ENCODE results near the gene WDR73.
"Not testable (repeated sequence)": the region's sequence is repeated elsewhere in the genome, so short reads cannot be mapped to it uniquely, and the experiment has no call there.

The WDR73 gene

DNA sequence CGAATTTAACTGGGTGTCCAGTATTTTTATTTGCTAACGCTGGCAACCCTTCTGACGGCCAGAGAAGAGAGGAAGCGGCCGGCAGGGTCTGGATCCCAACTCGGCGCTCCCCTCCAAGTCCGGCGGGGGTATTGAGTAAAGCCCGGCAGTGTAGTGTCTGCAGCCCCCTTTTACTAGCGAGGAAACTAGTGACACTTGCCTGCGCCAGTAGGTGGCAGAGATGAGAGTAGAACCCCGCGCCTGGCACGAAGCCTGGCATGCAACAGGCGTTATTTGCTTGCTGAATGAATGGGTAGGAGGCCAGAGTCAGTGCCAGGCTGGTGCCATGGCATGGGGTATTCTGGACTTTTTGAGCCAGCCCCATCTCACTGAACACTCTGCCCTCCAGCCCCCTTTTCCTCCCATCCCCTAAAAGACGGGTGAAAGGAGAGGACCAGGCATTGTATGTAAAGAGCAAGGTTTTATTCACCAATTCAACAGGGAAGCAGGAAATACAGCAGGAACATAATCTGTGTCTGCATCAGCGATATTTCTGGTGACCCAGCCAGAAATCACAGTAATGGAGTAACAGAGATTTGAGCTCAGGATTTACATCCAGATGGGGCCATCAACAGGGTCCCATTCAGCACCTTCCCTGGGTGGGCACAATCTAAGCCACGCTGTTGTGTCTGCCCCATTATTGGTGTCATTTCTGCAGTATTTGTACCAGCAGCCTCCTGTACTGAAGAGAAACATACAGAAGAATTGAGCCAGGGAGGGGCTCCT, 788 bp upstream of the WDR73 start:
- Histone ChIP-seq H3K9me3 (replicated peaks; ENCODE audit: low read length) (no peaks in the 10 kb centered on the region), H3K27me3 (ENCODE audit: control insufficient read depth, insufficient read depth, low read length) (no peaks in the 10 kb centered on the region), H3K36me3 (ENCODE audit: insufficient read depth, low read length) (peaks cover 17% of the 10 kb centered on the region), H3K9ac (ENCODE audit: low read depth, low read length) (peak overlapping the region; percentile 91), H3K4me3 (ENCODE audit: low read length) (peak overlapping the region; percentile 87), H3K4me2 (ENCODE audit: low read length) (peak overlapping the region; percentile 98), H3K4me1 (ENCODE audit: control insufficient read depth, insufficient read depth, low read length) (peaks cover 31% of the 10 kb centered on the region)

DNA sequence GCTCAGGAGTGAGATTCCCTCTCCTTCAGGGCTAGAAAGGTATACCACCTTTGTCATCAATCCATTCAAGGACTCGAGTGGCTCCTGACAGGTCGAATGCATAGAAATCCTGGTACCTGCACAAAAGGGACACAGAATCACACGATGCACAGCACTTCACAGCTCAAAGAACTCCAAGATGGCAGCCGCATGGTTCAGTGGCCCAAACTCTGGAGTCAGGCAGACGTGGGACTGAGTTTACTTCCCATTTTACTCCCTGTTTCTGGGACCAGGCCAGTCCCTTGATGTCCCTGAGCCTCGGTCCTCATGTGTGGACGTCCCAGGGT, 536 bp downstream of the WDR73 start:
- Histone ChIP-seq H3K4me2 (ENCODE audit: low read length) (peak overlapping the region; percentile 98), H3K4me1 (ENCODE audit: control insufficient read depth, insufficient read depth, low read length) (peaks cover 31% of the 10 kb centered on the region), H3K36me3 (ENCODE audit: insufficient read depth, low read length) (peaks cover 29% of the 10 kb centered on the region), H3K4me3 (ENCODE audit: low read length) (peak overlapping the region; percentile 87), H3K9me3 (replicated peaks; ENCODE audit: low read length) (no peaks in the 10 kb centered on the region), H3K27me3 (ENCODE audit: control insufficient read depth, insufficient read depth, low read length) (no peaks in the 10 kb centered on the region), H3K9ac (ENCODE audit: low read depth, low read length) (peak overlapping the region; percentile 91)

DNA sequence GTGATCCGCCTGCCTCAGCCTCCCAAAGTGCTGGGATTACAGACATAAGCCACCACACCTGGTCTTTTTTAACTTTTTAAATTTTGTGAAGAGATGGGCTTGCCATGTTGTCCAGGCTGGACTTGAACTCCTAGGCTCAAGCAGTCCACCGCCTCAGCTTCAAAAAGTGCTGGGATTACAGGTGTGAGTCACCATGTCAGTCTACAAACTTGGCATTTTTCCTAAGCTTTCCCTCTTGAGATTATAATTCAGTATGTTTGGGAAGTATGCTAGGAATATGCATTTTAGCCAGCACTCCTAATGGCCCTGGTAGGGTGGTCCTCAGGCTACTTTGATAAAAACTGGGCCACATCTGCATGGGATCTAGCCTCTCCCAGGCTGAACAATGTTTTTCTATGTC, 4.4 kb downstream of the WDR73 start:
- Histone ChIP-seq H3K4me1 (ENCODE audit: control insufficient read depth, insufficient read depth, low read length) (peaks cover 21% of the 10 kb centered on the region), H3K36me3 (ENCODE audit: insufficient read depth, low read length) (peaks cover 59% of the 10 kb centered on the region), H3K4me2 (ENCODE audit: low read length) (no peak overlapping the region), H3K9me3 (replicated peaks; ENCODE audit: low read length) (no peaks in the 10 kb centered on the region), H3K27me3 (ENCODE audit: control insufficient read depth, insufficient read depth, low read length) (no peaks in the 10 kb centered on the region), H3K4me3 (ENCODE audit: low read length) (no peak overlapping the region), H3K9ac (ENCODE audit: low read depth, low read length) (no peak overlapping the region)

DNA sequence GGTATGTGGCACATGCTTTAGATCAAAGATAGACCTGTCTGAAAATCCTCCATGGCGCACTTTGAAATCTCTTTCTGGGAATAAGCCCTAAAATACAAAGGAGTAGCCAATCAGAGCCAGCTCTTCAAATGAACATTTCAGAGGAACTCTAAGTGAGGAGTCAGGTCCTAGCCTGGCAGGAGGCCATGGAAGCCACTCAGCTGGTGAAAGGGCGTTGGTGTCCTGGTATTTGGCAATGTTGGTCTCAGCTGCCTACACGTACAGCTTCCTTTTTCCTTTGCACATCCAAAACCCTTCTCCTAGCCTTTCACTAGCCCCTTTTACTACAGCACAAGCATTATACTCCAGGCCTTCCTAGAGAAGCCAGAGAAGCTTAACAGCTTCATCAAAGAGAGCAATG, 5.5 kb downstream of the WDR73 start:
- Histone ChIP-seq H3K9me3 (replicated peaks; ENCODE audit: low read length) (no peaks in the 10 kb centered on the region), H3K4me3 (ENCODE audit: low read length) (no peak overlapping the region), H3K36me3 (ENCODE audit: insufficient read depth, low read length) (peaks cover 66% of the 10 kb centered on the region), H3K4me2 (ENCODE audit: low read length) (no peak overlapping the region), H3K4me1 (ENCODE audit: control insufficient read depth, insufficient read depth, low read length) (peaks cover 19% of the 10 kb centered on the region), H3K9ac (ENCODE audit: low read depth, low read length) (no peak overlapping the region), H3K27me3 (ENCODE audit: control insufficient read depth, insufficient read depth, low read length) (no peaks in the 10 kb centered on the region)

DNA sequence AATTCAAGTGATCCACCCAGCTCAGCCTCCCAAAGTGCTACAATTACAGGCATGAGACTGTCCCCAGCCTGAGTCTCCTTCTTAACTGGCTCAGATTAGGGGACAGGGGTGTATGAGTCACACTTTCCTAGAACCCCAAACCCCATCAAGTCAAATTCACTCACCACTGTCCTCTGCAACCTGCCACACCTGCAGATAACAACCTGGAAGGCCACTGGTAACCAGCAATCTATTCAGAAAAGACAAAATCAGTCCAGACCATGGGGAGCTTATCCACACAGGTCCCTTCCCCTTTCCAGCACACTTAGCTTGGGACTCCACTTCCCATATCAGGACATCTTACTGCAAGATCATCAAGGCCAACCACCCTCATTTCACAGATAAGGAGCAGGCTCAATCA, 6.4 kb downstream of the WDR73 start:
- Histone ChIP-seq H3K27me3 (ENCODE audit: control insufficient read depth, insufficient read depth, low read length) (no peaks in the 10 kb centered on the region), H3K4me3 (ENCODE audit: low read length) (no peak overlapping the region), H3K36me3 (ENCODE audit: insufficient read depth, low read length) (peaks cover 74% of the 10 kb centered on the region), H3K9ac (ENCODE audit: low read depth, low read length) (no peak overlapping the region), H3K4me2 (ENCODE audit: low read length) (no peak overlapping the region), H3K9me3 (replicated peaks; ENCODE audit: low read length) (no peaks in the 10 kb centered on the region), H3K4me1 (ENCODE audit: control insufficient read depth, insufficient read depth, low read length) (peaks cover 12% of the 10 kb centered on the region)

DNA sequence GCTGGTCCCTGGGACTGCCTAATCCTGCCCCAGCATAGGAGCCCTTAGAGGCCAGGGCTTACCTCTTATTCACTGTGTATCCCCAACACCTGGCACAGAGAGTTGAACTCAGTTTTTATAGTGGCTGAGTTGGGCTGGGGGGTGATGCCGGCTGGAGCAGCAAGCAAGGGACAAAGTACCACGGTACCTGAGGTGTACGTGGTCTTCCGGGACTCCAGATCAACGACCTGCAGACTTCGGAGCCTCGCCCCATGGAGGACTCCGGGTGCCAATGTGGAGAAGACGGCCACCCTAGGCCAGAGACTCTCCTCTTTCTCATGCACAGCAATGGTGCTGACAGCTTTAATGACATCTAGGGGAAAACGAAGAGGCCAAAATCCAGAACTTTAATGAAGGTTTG, 8.1 kb downstream of the WDR73 start:
- Histone ChIP-seq H3K4me1 (ENCODE audit: control insufficient read depth, insufficient read depth, low read length) (peaks cover 6% of the 10 kb centered on the region), H3K36me3 (ENCODE audit: insufficient read depth, low read length) (peaks cover 71% of the 10 kb centered on the region), H3K4me2 (ENCODE audit: low read length) (no peak overlapping the region), H3K27me3 (ENCODE audit: control insufficient read depth, insufficient read depth, low read length) (no peaks in the 10 kb centered on the region), H3K9me3 (replicated peaks; ENCODE audit: low read length) (no peaks in the 10 kb centered on the region), H3K4me3 (ENCODE audit: low read length) (no peak overlapping the region), H3K9ac (ENCODE audit: low read depth, low read length) (no peak overlapping the region)

DNA sequence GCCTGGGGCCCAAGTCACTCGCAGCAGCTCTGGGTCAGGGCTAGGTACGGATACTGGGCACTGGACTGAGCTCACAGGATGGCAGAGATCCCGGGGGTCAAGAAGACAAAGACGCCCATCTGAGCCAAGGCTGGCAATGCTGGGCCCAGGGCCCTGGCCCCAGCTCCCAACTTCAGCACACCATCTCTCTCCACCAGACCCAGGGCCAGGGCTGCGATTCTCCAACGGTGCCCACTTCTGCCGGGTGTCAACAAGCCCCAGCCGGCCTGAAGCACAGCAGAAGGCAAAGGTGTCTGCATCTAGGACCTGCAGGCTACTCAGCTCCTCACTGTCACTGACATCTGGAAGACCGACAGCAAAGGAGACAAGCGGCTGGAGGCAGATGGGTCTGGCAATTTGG, 8.6 kb downstream of the WDR73 start:
- Histone ChIP-seq H3K4me2 (ENCODE audit: low read length) (no peak overlapping the region), H3K9me3 (replicated peaks; ENCODE audit: low read length) (no peaks in the 10 kb centered on the region), H3K9ac (ENCODE audit: low read depth, low read length) (no peak overlapping the region), H3K4me1 (ENCODE audit: control insufficient read depth, insufficient read depth, low read length) (peaks cover 6% of the 10 kb centered on the region), H3K36me3 (ENCODE audit: insufficient read depth, low read length) (peaks cover 75% of the 10 kb centered on the region), H3K4me3 (ENCODE audit: low read length) (no peak overlapping the region), H3K27me3 (ENCODE audit: control insufficient read depth, insufficient read depth, low read length) (no peaks in the 10 kb centered on the region)

DNA sequence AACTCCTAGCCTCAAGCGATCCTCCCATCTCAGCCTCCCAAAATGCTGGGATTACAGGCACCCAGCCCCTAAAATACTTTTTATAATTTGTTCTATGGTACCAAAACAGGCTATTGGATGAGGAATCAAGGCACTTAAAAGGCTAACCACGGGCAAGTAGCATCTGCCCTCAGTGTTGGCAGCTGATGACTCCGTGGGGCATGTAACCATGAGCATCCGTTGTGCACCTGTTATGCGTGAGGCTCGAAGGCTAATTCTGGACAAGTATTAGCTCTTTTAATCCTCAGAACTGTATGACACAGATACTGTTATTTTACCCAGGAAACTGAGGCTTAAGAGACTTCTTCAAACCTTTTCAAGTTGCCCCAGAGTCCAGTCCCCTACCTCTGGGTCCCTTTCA, 10.2 kb downstream of the WDR73 start:
- Histone ChIP-seq H3K9ac (ENCODE audit: low read depth, low read length) (no peak overlapping the region), H3K4me3 (ENCODE audit: low read length) (no peak overlapping the region), H3K27me3 (ENCODE audit: control insufficient read depth, insufficient read depth, low read length) (no peaks in the 10 kb centered on the region), H3K4me1 (ENCODE audit: control insufficient read depth, insufficient read depth, low read length) (peaks cover 6% of the 10 kb centered on the region), H3K9me3 (replicated peaks; ENCODE audit: low read length) (no peaks in the 10 kb centered on the region), H3K4me2 (ENCODE audit: low read length) (no peak overlapping the region), H3K36me3 (ENCODE audit: insufficient read depth, low read length) (peaks cover 80% of the 10 kb centered on the region)

DNA sequence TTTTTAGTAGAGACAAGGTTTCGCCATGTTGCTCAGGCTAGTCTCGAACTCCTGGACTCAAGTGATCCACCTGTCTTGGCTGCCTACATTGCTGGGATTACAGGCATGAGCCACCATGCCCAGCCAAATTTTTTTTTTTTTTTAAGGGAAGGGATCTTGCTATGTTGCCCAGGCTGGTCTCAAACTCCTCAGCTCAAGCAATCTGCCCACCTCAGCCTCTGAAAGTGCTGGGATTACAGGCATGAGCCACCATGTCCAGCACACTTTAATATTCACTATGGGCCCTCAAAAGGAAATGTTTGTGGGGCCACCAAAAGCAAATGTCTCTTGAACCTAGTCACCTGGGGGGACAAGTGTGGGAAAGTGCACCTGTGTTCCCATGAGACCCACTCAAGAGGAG, 11.4 kb downstream of the WDR73 start:
- not testable (repeated sequence) for H3K4me1 ChIP-seq (ENCODE audit: control insufficient read depth, insufficient read depth, low read length)
- peaks cover 76% of the 10 kb centered on the region for H3K36me3 ChIP-seq (ENCODE audit: insufficient read depth, low read length)

DNA sequence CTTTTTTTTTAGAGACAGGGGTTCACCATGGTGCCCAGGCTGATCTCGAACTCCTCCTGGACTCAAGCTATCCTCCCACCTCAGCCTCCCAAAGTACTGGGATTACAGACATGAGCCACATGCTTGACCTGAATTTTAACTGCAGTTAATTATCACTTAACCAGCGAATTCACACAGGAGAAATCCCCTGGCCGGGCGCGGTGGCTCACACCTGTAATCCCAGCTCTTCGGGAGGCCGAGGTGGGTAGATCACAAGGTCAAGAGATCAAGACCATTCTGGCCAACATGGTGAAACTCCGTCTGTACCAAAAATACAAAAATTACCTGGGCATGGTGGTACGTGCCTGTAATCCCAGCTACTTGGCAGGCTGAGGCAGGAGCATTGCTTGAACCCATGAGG, 12.2 kb downstream of the WDR73 start:
- not testable (repeated sequence) for H3K9me3 ChIP-seq (replicated peaks; ENCODE audit: low read length); H3K4me1 ChIP-seq (ENCODE audit: control insufficient read depth, insufficient read depth, low read length); H3K4me3 ChIP-seq (ENCODE audit: low read length); H3K4me2 ChIP-seq (ENCODE audit: low read length); H3K27me3 ChIP-seq (ENCODE audit: control insufficient read depth, insufficient read depth, low read length); H3K9ac ChIP-seq (ENCODE audit: low read depth, low read length)
- H3K36me3 ChIP-seq (ENCODE audit: insufficient read depth, low read length) = peaks cover 71% of the 10 kb centered on the region

More for the DNA sequence above, 11.4 kb downstream of the WDR73 start:
- H3K4me2 ChIP-seq (ENCODE audit: low read length); H3K4me3 ChIP-seq (ENCODE audit: low read length); H3K27me3 ChIP-seq (ENCODE audit: control insufficient read depth, insufficient read depth, low read length); H3K9me3 ChIP-seq (replicated peaks; ENCODE audit: low read length); H3K9ac ChIP-seq (ENCODE audit: low read depth, low read length): not testable (repeated sequence)

DNA sequence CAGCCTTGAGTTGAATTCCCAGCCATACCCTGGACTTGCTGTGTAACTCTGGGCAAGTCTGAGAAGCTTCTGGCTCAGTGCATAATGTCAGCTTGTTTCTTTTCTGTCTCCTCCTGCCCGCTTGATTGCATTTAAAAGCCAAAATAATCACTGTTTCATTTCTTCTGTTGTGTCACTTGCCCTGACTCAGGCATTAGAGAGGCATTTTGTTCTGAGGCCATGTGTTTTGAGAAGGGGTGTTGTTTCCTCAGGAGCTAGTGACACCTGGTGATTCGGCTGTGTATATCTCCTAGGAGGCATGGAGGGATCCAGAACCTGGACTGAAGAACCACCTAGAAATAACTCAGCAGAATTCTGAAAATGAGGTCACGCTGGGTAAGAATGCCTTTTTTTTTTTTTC, 16.0 kb downstream of the WDR73 start:
- H3K4me2 ChIP-seq (ENCODE audit: low read length) = no peak overlapping the region
- peaks cover 13% of the 10 kb centered on the region for H3K4me1 ChIP-seq (ENCODE audit: control insufficient read depth, insufficient read depth, low read length)
- peaks cover 50% of the 10 kb centered on the region for H3K36me3 ChIP-seq (ENCODE audit: insufficient read depth, low read length)
- no peak overlapping the region for H3K9ac ChIP-seq (ENCODE audit: low read depth, low read length)
- no peak overlapping the region for H3K4me3 ChIP-seq (ENCODE audit: low read length)
- H3K9me3 ChIP-seq (replicated peaks; ENCODE audit: low read length) = no peaks in the 10 kb centered on the region
- no peaks in the 10 kb centered on the region for H3K27me3 ChIP-seq (ENCODE audit: control insufficient read depth, insufficient read depth, low read length)

DNA sequence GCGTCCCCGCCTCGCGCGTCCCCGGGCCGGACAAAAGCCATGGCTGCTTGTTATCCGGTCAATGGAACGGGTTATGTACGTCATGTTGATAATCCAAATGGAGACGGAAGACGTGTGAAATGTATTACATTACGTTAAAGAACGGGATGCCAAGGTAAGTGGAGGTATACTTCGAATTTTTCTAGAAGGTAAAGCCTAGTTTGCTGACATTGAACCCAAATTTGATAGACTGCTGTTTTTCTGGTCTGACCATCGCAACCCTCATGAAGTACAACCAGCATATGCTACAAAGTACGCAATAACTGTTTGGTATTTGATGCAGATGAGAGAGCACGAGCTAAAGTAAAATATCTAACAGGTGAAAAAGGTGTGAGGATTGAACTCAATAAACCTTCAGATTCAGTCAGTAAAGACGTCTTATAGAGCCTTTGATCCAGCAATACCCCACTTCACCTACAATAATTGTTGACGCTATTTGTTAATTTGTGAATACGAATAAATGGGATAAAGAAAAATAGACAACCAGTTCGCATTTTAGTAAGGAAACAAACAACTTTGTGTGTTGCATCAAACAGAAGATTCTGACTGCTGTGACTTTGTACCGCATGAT, 19.8 kb downstream of the WDR73 start:
- Histone ChIP-seq H3K36me3 (ENCODE audit: insufficient read depth, low read length) (peaks cover 19% of the 10 kb centered on the region), H3K9ac (ENCODE audit: low read depth, low read length) (peak overlapping the region; percentile 69), H3K9me3 (replicated peaks; ENCODE audit: low read length) (no peaks in the 10 kb centered on the region), H3K4me3 (ENCODE audit: low read length) (peak overlapping the region; percentile 69), H3K4me1 (ENCODE audit: control insufficient read depth, insufficient read depth, low read length) (peaks cover 29% of the 10 kb centered on the region), H3K4me2 (ENCODE audit: low read length) (peak overlapping the region; percentile 89), H3K27me3 (ENCODE audit: control insufficient read depth, insufficient read depth, low read length) (no peaks in the 10 kb centered on the region)
